GM18520 (cell line): ENCODE measurements around the gene UCP3.

ENCODE experiments used
- ATAC-seq: cut with Tn5 transposase; IDR thresholded peaks from one replicate; pipeline ENCODE4 v1.9.1; 2021; ENCODE audit not compliant: unreplicated experiment

The UCP3 gene

DNA sequence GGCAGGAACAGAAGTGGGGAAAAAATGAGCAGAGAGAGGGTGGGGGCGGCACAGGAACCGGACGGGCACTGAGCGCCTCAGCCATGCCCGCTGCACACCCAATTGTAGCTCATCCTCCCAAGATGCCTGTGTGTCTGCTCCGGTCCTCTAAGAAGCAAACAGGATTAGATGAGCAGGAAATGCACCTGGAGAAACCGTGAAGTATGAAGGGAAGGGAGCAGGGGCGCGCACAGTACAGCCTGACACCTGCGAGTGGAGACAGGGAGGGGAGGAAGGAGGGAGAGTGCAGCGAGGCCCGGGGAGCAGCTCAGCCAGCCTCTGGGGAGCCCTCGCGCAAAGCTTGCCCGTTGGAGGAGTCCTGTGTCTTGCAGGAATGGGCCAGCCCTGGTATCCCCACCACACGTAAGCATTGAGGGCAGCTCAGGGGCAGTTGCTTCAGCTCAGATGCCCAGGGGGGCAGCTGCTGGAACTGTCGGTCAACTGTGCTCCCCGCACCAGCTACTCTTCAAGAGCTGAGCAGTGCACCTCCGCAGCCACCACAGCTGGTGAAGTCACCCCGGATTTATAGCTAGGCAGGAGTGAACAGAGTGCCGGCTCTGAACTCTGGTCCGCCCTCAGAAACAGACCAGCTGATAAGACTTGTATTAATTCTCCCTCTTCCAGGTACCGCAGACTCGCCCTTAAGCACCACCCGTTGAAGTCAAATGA lies 51.1 kb downstream of the UCP3 start:
- ATAC-seq: no peak

GRCh38 chr11:73956876-73957653 lies 51.8 kb downstream of the UCP3 start:
- ATAC-seq: no peak

DNA sequence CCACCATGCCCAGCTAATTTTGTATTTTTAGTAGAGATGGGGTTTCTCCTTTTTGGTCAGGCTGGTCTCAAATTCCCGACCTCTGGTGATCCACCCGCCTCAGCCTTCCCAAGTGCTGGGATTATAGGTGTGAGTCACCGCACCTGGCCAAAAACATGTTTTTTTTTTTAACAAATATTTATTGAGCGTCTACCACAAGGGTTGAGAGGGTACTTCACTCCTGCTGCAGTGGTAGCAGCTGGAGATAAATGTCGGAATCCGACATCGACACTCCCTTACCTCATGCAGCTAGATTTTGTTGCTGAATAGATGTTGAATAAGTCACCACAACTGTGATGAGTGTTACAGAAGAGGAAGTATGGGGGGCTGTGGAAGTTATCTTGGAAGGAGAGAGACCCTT lies 57.1 kb downstream of the UCP3 start:
- no peak for ATAC-seq

DNA sequence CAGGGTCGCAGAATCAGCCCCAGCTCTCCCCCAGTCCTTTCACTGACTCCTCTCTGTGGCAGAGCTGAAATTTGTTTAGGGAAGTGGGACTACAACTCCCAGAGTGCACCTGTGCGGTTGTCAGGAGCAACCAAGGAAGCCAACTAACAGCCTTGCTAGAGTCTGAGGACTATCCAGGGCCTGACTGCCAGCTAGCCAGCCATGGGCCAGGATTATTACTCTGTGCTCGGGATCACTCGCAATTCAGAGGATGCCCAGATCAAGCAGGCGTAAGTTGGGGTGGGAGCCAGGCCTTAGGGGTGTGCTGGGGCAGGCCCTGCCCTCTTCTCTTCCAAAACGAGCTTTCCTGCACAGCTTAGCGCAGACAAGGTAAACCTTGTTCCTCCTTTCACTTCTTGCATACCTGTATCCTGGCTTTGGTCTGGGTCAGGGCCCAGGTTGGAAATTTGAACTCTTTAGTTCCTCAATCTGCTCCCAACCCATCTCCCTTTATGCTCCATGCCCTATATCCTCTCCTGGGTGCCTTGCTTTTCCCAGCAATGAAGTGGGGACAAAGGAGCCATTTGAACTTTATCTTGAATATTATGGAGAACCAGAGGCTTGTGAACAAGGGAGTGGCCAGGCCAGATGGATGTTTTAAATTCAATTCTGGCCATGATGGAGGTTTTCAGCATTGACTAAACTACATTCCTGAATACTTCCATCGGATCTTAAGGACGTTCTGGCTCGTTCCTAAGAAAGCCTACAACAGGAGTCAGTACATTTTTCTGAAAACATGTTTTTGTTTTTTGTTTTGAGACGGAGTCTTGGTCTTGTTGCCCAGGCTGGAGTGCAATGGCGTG lies 57.8 kb downstream of the UCP3 start, which contains the start of gene DNAJB13:
Gene DNAJB13 (plus strand): TSS at position 158 of the 842 bp plus-strand sequence. CDS start 44 bp downstream, at position 202.
- no peak for ATAC-seq
